Activated naive CD8-positive, alpha-beta T cell treated with anti-CD3 and anti-CD28 coated beads for 36 hours (primary cell): ENCODE data around the gene STPG1. TPM values are rescaled to one million over a fixed set of nuclear protein-coding genes. Genes with fewer than 3 reads are reported as not detected.

Experiments
- DNase-seq: peaks from one replicate; pipeline ENCODE4 v3.0.0; 2021
- H3K27ac Mint-ChIP-seq: one replicate; pipeline ENCODE4 v1.8.0; 2022; ENCODE audit warnings: mild to moderate bottlenecking, moderate library complexity, mixed read lengths
- H3K27me3 Mint-ChIP-seq: one replicate; pipeline ENCODE4 v1.8.0; 2022; ENCODE audit warnings: mild to moderate bottlenecking, mixed read lengths
- H3K36me3 Mint-ChIP-seq: one replicate; pipeline ENCODE4 v1.8.0; 2021; ENCODE audit warnings: mild to moderate bottlenecking, mixed read lengths
- H3K4me1 Mint-ChIP-seq: one replicate; pipeline ENCODE4 v1.8.0; 2021; ENCODE audit warnings: mixed read lengths
- H3K4me3 Mint-ChIP-seq: one replicate; pipeline ENCODE4 v1.8.0; 2022; ENCODE audit warnings: mild to moderate bottlenecking, moderate library complexity, mixed read lengths
- H3K9me3 Mint-ChIP-seq: one replicate; pipeline ENCODE4 v1.8.0; 2022; ENCODE audit warnings: mixed read lengths
- total RNA-seq, 2 experiments: library from RNA; stranded (reverse); gene quantifications; one replicate each; pipeline ENCODE4 v1.2.3, GENCODE V29; 2021

The STPG1 gene
- total RNA-seq, 2 experiments from 2014 or later, result 5.9 to 8.0 TPM

- no peak overlapping the region for H3K27ac Mint-ChIP-seq
- no peaks in the 10 kb centered on the region for H3K36me3 Mint-ChIP-seq
- peaks cover 34% of the 10 kb centered on the region for H3K4me1 Mint-ChIP-seq
These were observed 94.8 kb downstream of the STPG1 start for GRCh38 chr1:24318615-24319311.

DNA sequence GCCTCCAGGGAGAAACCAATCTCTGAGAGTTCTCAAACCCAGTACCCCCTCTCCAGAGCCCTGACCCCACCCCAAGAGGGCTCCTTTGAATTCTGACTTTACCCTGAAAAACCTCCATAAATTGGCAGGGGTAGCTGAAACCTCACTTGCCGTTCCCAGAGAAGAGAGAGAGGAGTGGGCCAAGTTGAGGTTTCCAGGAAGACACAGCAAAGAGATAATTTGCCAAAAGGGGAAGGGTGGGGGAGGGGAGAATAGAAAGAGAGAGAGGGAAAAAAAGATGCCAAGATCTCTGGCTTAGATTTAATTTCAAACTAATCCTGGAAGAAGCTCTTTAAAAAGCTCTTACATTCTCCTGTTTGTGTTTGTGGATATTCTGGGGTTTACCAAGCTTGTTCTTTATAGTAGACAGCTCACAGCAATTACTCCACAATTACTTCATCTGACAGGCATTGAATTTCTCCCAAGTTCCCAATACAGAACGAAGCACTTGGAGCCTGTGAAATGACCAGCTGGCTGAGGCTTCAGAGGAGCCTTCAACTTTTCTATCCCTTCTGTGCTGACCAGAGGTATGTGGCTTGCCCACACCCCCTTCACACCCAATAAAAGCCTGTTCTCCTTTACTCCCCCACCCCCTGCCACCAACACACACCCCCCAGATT, 95.5 kb downstream of the STPG1 start:
- no peak overlapping the region for H3K4me3 Mint-ChIP-seq
- H3K4me1 Mint-ChIP-seq, result peaks cover 34% of the 10 kb centered on the region
- DNase-seq, result no peak
- H3K36me3 Mint-ChIP-seq, result no peaks in the 10 kb centered on the region
- no peak overlapping the region for H3K27ac Mint-ChIP-seq
- H3K27me3 Mint-ChIP-seq, result peaks cover 75% of the 10 kb centered on the region
- H3K9me3 Mint-ChIP-seq, result no peaks in the 10 kb centered on the region

More at GRCh38 chr1:24318615-24319311, 94.8 kb downstream of the STPG1 start:
- no peak for DNase-seq
- Mint-ChIP-seq H3K9me3 (no peaks in the 10 kb centered on the region), H3K27me3 (peaks cover 82% of the 10 kb centered on the region), H3K4me3 (no peak overlapping the region)

DNA sequence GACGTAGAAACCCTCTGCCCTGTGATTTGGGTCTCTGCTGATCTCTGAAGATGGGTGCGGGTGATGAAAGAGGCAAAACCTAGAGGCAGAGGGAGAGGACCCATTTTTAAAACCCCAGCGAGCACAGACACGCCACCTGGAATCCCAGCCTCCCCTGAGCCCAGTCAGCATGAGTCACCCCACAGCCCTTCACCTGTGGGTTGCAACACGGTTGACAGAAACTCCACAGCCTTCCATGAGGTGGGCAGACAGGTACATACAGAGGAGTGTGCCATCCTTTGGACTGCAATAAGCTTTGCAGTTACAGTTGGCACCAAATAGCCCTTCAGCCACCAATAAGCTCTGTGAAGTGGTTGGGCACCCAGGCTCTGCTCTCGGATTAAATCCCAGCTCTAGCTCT, 96.5 kb downstream of the STPG1 start:
- no peaks in the 10 kb centered on the region for H3K36me3 Mint-ChIP-seq
- no peaks in the 10 kb centered on the region for H3K9me3 Mint-ChIP-seq
- H3K27ac Mint-ChIP-seq, result no peak overlapping the region
- H3K4me3 Mint-ChIP-seq, result no peak overlapping the region
- H3K4me1 Mint-ChIP-seq, result peaks cover 31% of the 10 kb centered on the region
- H3K27me3 Mint-ChIP-seq, result peaks cover 66% of the 10 kb centered on the region
- DNase-seq, result no peak

- no peak for DNase-seq
- H3K27me3 Mint-ChIP-seq, result peaks cover 66% of the 10 kb centered on the region
- no peak overlapping the region for H3K27ac Mint-ChIP-seq
- no peaks in the 10 kb centered on the region for H3K9me3 Mint-ChIP-seq
- H3K4me3 Mint-ChIP-seq, result no peak overlapping the region
- peaks cover 31% of the 10 kb centered on the region for H3K4me1 Mint-ChIP-seq
- H3K36me3 Mint-ChIP-seq, result no peaks in the 10 kb centered on the region
These were observed 96.9 kb downstream of the STPG1 start for GRCh38 chr1:24316645-24317044.

GRCh38 chr1:24315391-24315790, 98.2 kb downstream of the STPG1 start:
- peaks cover 20% of the 10 kb centered on the region for H3K4me1 Mint-ChIP-seq
- H3K4me3 Mint-ChIP-seq, result no peak overlapping the region
- H3K27ac Mint-ChIP-seq, result no peak overlapping the region
- DNase-seq, result no peak
- no peaks in the 10 kb centered on the region for H3K9me3 Mint-ChIP-seq
- peaks cover 53% of the 10 kb centered on the region for H3K27me3 Mint-ChIP-seq
- H3K36me3 Mint-ChIP-seq, result no peaks in the 10 kb centered on the region

DNA sequence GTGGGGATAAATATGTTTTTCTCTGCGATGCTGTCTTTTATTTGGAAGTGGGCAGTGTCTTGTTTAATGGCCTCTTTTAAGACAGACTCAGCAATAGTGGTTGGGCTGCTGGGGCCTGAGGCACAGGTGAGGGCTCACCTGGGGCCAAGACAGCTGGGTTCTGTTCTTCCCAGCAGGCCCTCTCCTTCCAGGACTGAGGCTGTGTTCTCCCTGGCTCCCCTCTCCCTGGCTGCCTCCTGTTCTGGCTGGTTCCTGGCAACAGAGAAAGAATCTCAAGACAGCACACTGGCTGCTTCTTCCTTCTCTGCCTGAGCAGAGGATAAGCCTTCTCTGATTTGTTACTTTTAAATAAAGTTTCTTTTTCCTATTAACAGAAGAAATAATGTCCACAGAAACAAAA, 101.8 kb downstream of the STPG1 start:
- Mint-ChIP-seq H3K9me3 (no peaks in the 10 kb centered on the region), H3K27ac (no peak overlapping the region), H3K4me1 (peaks cover 2% of the 10 kb centered on the region), H3K27me3 (peaks cover 29% of the 10 kb centered on the region), H3K36me3 (no peaks in the 10 kb centered on the region), H3K4me3 (no peak overlapping the region)
- no peak for DNase-seq

- Mint-ChIP-seq H3K27ac (no peak overlapping the region), H3K27me3 (peaks cover 31% of the 10 kb centered on the region), H3K9me3 (no peaks in the 10 kb centered on the region), H3K36me3 (no peaks in the 10 kb centered on the region), H3K4me3 (no peak overlapping the region), H3K4me1 (peaks cover 2% of the 10 kb centered on the region)
- no peak for DNase-seq
These were observed 102.3 kb downstream of the STPG1 start for GRCh38 chr1:24311234-24311633.

DNA sequence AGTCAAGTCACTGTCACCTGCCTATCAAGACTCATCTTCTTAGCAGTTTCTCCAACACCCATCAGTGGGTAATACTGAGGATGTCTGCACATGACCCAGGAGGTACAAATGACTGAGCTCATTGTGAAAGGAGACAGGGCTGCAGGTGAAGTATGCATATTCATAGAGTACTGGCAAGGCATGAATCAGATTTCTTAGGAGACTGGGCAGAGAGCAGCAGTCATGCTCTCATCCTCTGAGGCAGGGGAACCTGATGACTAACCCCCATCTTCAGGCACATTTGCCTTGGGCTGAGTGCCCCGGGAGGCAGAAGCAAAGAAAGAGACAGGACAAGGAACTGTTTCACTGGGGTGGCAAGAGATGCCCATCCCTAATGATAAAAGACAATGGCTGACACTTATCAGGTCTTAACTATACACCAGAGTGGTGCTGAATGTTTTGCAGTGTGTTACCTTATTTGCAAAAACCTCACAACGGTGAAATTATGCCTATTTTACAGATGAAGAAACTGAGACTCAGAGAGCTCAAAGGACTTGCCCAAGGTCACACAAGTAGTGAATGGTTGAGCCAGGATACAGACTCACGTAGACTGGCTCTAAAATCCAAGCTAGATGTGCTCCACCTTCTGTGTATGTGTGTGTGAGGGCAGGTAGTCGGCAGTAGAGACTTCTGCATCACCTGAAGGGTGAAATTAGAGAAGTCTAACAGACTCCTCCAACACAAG, 103.7 kb downstream of the STPG1 start:
- H3K27ac Mint-ChIP-seq, result no peak overlapping the region
- no peak overlapping the region for H3K4me3 Mint-ChIP-seq
- no peaks in the 10 kb centered on the region for H3K9me3 Mint-ChIP-seq
- no peak for DNase-seq
- H3K4me1 Mint-ChIP-seq, result peaks cover 2% of the 10 kb centered on the region
- peaks cover 27% of the 10 kb centered on the region for H3K27me3 Mint-ChIP-seq
- no peaks in the 10 kb centered on the region for H3K36me3 Mint-ChIP-seq

- H3K4me3 Mint-ChIP-seq, result no peak overlapping the region
These were observed 105.1 kb downstream of the STPG1 start for GRCh38 chr1:24308365-24309015.

More at GRCh38 chr1:24308365-24309015, 105.1 kb downstream of the STPG1 start:
- Mint-ChIP-seq H3K36me3 (no peaks in the 10 kb centered on the region), H3K9me3 (no peaks in the 10 kb centered on the region), H3K27ac (no peak overlapping the region), H3K4me1 (peaks cover 2% of the 10 kb centered on the region), H3K27me3 (peaks cover 33% of the 10 kb centered on the region)
- no peak for DNase-seq

Other genes starting within 250 kb of the STPG1 start
- 1 to 10 TPM; 6.3 to 7.3 TPM for gene IFNLR1, start 226.5 kb downstream of the STPG1 start, total RNA-seq
- not detected for gene GRHL3, start 94.4 kb downstream of the STPG1 start, total RNA-seq
- 10 to 100 TPM; 34.7 to 37.2 TPM for gene NIPAL3, start 2.0 kb upstream of the STPG1 start, total RNA-seq
- 10 to 100 TPM; 67.2 to 67.7 TPM for gene RCAN3, start 89.1 kb upstream of the STPG1 start, total RNA-seq
- under 1 TPM; 0.16 to 0.21 TPM for gene NCMAP, start 142.3 kb upstream of the STPG1 start, total RNA-seq
- gene SRRM1, start 229.5 kb upstream of the STPG1 start, total RNA-seq, result 100 to 1,000 TPM; 294 TPM